ENCODE measurements around the gene TECPR2.

The TECPR2 gene

GRCh38 chr14:102473559-102473958 is 110.8 kb downstream of the TECPR2 start:
- no peak overlapping the region for H3K4me3 ChIP-seq (ENCODE audit: low read depth, low read length)
- DNase-seq (ENCODE audit: low read depth): no peak
- no peak for TF ChIP-seq CTCF (IDR thresholded peaks at IDR 0.05; ENCODE audit: control insufficient read depth, extremely low read depth, insufficient read depth)

- no peak for TF ChIP-seq CTCF (IDR thresholded peaks at IDR 0.05; ENCODE audit: control insufficient read depth, extremely low read depth, insufficient read depth)
- H3K4me3 ChIP-seq (ENCODE audit: low read depth, low read length): no peak overlapping the region
- no peak for DNase-seq (ENCODE audit: low read depth)
Observed at GRCh38 chr14:102474934-102475333, 112.2 kb downstream of the TECPR2 start.

GRCh38 chr14:102479107-102479506 is 116.4 kb downstream of the TECPR2 start:
- no peak for TF ChIP-seq CTCF (IDR thresholded peaks at IDR 0.05; ENCODE audit: control insufficient read depth, extremely low read depth, insufficient read depth)
- H3K4me3 ChIP-seq (ENCODE audit: low read depth, low read length): no peak overlapping the region
- DNase-seq (ENCODE audit: low read depth): no peak

- TF ChIP-seq CTCF (IDR thresholded peaks at IDR 0.05; ENCODE audit: control insufficient read depth, extremely low read depth, insufficient read depth): no peak
- DNase-seq (ENCODE audit: low read depth): no peak
- no peak overlapping the region for H3K4me3 ChIP-seq (ENCODE audit: low read depth, low read length)
Observed at GRCh38 chr14:102479777-102480176, 117.0 kb downstream of the TECPR2 start.

- no peak for TF ChIP-seq CTCF (IDR thresholded peaks at IDR 0.05; ENCODE audit: control insufficient read depth, extremely low read depth, insufficient read depth)
- H3K4me3 ChIP-seq (ENCODE audit: low read depth, low read length): no peak overlapping the region
- DNase-seq (ENCODE audit: low read depth): no peak
Observed at GRCh38 chr14:102481371-102481770, 118.6 kb downstream of the TECPR2 start.

- no peak overlapping the region for H3K4me3 ChIP-seq (ENCODE audit: low read depth, low read length)
- TF ChIP-seq CTCF (IDR thresholded peaks at IDR 0.05; ENCODE audit: control insufficient read depth, extremely low read depth, insufficient read depth): no peak
- peak; percentile 87 for DNase-seq (ENCODE audit: low read depth)
Observed at GRCh38 chr14:102481791-102482238, 119.1 kb downstream of the TECPR2 start.

GRCh38 chr14:102484316-102484715 is 121.6 kb downstream of the TECPR2 start:
- TF ChIP-seq CTCF (IDR thresholded peaks at IDR 0.05; ENCODE audit: control insufficient read depth, extremely low read depth, insufficient read depth): no peak
- no peak for DNase-seq (ENCODE audit: low read depth)
- H3K4me3 ChIP-seq (ENCODE audit: low read depth, low read length): no peak overlapping the region

Data from LNCaP clone FGC (cell line).